CD4-positive, alpha-beta T cell (primary cell): ENCODE results near the gene COPS3. TPM values are rescaled to one million over a fixed set of nuclear protein-coding genes. Genes with fewer than 3 reads are reported as not detected.

Experiments
- ATAC-seq: fragments of 200-7000 bp; cut with Tn5 transposase; one replicate; pipeline ENCODE4 v1.10.0; 2022; ENCODE audit warnings: mild to moderate bottlenecking; ENCODE audit not compliant: poor library complexity
- CTCF ChIA-PET: fragments of 350-600 bp; sonication (Branson Sonifier 250); formaldehyde crosslinking; loops from one replicate; lab custom pipeline; 2021; ENCODE audit warnings: antibody characterized with exemption, inconsistent platforms; lab: Charles Lee
- POLR2A ChIA-PET: fragments of 350-600 bp; sonication (Branson Sonifier 250); formaldehyde crosslinking; loops from one replicate; lab custom pipeline; 2021; ENCODE audit warnings: antibody characterized with exemption, inconsistent platforms; lab: Charles Lee
- DNase-seq, 14 experiments: peaks; one replicate each; pipeline ENCODE4 v3.0.0-alpha.2; 2013 to 2020; ENCODE audit warnings: mixed read lengths in 2 of 14
- H3K27ac ChIP-seq, 2 donors: one replicate each; pipeline versions ENCODE4 v1.5.1 to v1.7.0; 2013; ENCODE audit warnings: low read length in 2 of 2, low read depth in 1 of 2, mild to moderate bottlenecking in 1 of 2
- H3K27me3 ChIP-seq, 2 experiments: 1 replicate in 1 of 2; 2 replicates in 1 of 2; pipeline versions ENCODE4 v1.6.1 to v1.7.0; 2013; ENCODE audit warnings: low read length in 2 of 2, control low read depth in 1 of 2, mild to moderate bottlenecking in 1 of 2, moderate library complexity in 1 of 2; ENCODE audit not compliant: insufficient read depth in 2 of 2, control insufficient read depth in 1 of 2
- H3K36me3 ChIP-seq: one replicate; pipeline ENCODE4 v1.6.1; 2013; ENCODE audit warnings: low read length, control low read depth; ENCODE audit not compliant: insufficient read depth
- H3K4me1 ChIP-seq: one replicate; pipeline ENCODE4 v1.6.1; 2013; ENCODE audit warnings: low read length, control low read depth; ENCODE audit not compliant: insufficient read depth
- H3K4me3 ChIP-seq: one replicate; pipeline ENCODE4 v1.5.1; 2013; ENCODE audit warnings: mild to moderate bottlenecking, low read length, moderate library complexity
- H3K9me3 ChIP-seq, 2 experiments: 1 replicate in 1 of 2; 2 replicates in 1 of 2; pipeline versions ENCODE4 v1.6.1 to v1.7.0; 2013; ENCODE audit warnings: low read length in 2 of 2, mild to moderate bottlenecking in 2 of 2, control low read depth in 1 of 2, moderate library complexity in 1 of 2; ENCODE audit not compliant: control insufficient read depth in 1 of 2, insufficient read depth in 1 of 2
- H3K27ac Mint-ChIP-seq: one replicate; pipeline ENCODE4 v1.8.0; 2020; ENCODE audit warnings: mixed read lengths
- H3K27me3 Mint-ChIP-seq: one replicate; pipeline ENCODE4 v1.8.0; 2021; ENCODE audit warnings: mixed read lengths
- H3K36me3 Mint-ChIP-seq: one replicate; pipeline ENCODE4 v1.8.0; 2021; ENCODE audit warnings: low read depth, mixed read lengths
- H3K4me1 Mint-ChIP-seq: one replicate; pipeline ENCODE4 v1.8.0; 2021; ENCODE audit warnings: low read depth, mixed read lengths
- H3K4me3 Mint-ChIP-seq: one replicate; pipeline ENCODE4 v1.8.0; 2020; ENCODE audit warnings: mild to moderate bottlenecking, mixed read lengths
- H3K9me3 Mint-ChIP-seq: one replicate; pipeline ENCODE4 v1.8.0; 2020; ENCODE audit warnings: mixed read lengths
- intact Hi-C, 2 experiments: fragments of 100-400 bp; cut with DNase I in 1 of 2; cut with micrococcal nuclease in 1 of 2; formaldehyde crosslinking; loops; one replicate each; pipeline versions ENCODE4 v1.15.1 to v1.9.0; 2023 to 2025; cut with DNase I, micrococcal nuclease
- total RNA-seq, 174 experiments: library from RNA in 2 of 174; stranded (reverse) in 2 of 174; gene quantifications; one replicate each; pipeline ENCODE4 v1.2.3 and lab custom pipeline; 2021 to 2026
- TF ChIP-seq, protein P1 (sequence below): fragments of 200-600 bp; IDR thresholded peaks from one replicate; pipeline ENCODE4 v1.8.0; 2022; ENCODE audit warnings: antibody characterized with exemption, mild to moderate bottlenecking

COPS3 gene
- total RNA-seq, 2 experiments from 2014 or later, result 73.1 to 75.0 TPM

DNA sequence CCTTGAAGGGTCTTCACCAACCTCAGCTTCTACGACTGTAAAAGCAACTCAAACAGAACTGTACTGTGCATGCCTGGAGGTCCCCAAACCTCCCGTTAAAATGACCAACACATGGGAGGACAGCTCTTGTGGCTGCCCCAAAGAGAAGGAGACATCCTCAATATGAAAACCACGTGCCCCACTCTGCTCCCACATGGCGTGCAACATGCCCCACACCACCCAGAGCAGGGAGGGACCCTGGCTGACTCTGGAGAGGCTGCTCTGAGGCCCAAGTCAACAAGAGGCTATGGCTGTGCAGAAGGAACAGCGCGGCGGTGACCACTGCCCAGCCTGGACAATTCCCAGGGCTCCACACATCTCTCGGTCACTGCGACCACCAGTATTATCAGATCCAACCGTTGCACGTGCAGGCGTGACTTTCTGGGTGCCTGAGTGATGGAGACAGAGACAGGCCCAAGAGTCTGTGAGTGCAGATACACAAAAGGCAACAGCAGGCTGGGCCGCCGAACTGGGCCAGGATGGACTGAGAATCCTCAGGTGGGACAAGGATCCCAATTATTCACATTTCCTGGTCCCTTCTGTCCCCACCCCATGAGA, 76.3 kb downstream of the COPS3 start:
- Histone ChIP-seq H3K27ac (peak overlapping the region; percentile 41 to 53), H3K4me3 (peak overlapping the region; percentile 84), H3K9me3 (peaks cover 0 to 5% of the 10 kb centered on the region in 2 experiments), H3K27me3 (no peaks in the 10 kb centered on the region), H3K4me1 (peaks cover 34% of the 10 kb centered on the region), H3K36me3 (peaks cover 24% of the 10 kb centered on the region)
- CTCF ChIA-PET, result no interaction called here
- intact Hi-C loops, result loop anchor here (1.0 to 10.0 kb wide), 4 partner anchors 22 to 52 kb away; no protein-coding TSS in a partner anchor
- H3K27me3 Mint-ChIP-seq, result no peaks in the 10 kb centered on the region
- peak overlapping the region; percentile 92 for H3K27ac Mint-ChIP-seq
- TF ChIP-seq, protein P1, sequence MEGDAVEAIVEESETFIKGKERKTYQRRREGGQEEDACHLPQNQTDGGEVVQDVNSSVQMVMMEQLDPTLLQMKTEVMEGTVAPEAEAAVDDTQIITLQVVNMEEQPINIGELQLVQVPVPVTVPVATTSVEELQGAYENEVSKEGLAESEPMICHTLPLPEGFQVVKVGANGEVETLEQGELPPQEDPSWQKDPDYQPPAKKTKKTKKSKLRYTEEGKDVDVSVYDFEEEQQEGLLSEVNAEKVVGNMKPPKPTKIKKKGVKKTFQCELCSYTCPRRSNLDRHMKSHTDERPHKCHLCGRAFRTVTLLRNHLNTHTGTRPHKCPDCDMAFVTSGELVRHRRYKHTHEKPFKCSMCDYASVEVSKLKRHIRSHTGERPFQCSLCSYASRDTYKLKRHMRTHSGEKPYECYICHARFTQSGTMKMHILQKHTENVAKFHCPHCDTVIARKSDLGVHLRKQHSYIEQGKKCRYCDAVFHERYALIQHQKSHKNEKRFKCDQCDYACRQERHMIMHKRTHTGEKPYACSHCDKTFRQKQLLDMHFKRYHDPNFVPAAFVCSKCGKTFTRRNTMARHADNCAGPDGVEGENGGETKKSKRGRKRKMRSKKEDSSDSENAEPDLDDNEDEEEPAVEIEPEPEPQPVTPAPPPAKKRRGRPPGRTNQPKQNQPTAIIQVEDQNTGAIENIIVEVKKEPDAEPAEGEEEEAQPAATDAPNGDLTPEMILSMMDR, result no peak
- DNase-seq, result no peak
- POLR2A ChIA-PET, result interaction anchor here (0.9 to 3.4 kb wide), 5 partner anchors 10 to 36 kb away, joined by 3 to 17 read pairs (median 4); no protein-coding TSS in a partner anchor
- H3K4me1 Mint-ChIP-seq, result peaks cover 29% of the 10 kb centered on the region
- no peaks in the 10 kb centered on the region for H3K9me3 Mint-ChIP-seq
- peak overlapping the region; percentile 93 for H3K4me3 Mint-ChIP-seq
- H3K36me3 Mint-ChIP-seq, result peaks cover 40% of the 10 kb centered on the region
- no peak for ATAC-seq

DNA sequence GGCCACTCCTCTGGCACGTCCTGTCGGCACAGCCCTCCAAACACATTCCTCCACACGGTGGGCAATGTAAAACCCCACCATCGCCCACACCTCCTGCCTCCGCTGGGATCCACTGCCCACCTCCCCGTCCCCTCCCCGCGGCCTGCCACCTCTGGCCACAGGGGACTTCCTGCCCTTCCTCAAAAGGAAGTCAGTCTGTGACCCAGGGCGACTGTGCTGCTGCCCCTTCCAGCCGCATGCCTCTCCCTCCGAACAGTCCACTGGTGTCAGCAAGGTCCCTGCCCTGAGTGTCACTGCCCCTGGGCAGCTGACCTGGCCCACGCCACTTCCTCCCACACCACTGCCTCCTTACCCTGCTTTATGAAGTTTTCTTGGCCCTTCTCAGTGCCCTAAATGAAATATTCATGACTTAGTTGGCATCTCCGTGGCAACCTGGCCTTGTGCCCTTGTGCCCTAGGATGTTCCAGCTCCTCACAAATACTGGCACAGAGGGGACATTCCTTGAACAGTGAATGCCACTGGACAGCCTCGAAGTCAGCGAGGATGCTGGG, 76.9 kb downstream of the COPS3 start:
- Histone ChIP-seq H3K27ac (peak overlapping the region; percentile 15 to 41), H3K9me3 (peaks cover 0 to 5% of the 10 kb centered on the region in 2 experiments), H3K27me3 (no peaks in the 10 kb centered on the region), H3K4me3 (peak overlapping the region; percentile 84), H3K4me1 (peaks cover 34% of the 10 kb centered on the region), H3K36me3 (peaks cover 24% of the 10 kb centered on the region)
- POLR2A ChIA-PET, result interaction anchor here (0.6 to 1.2 kb wide), 3 partner anchors 9 to 24 kb away, joined by 3 to 4 read pairs (median 3); no protein-coding TSS in a partner anchor
- peak overlapping the region; percentile 93 for H3K4me3 Mint-ChIP-seq
- peaks cover 40% of the 10 kb centered on the region for H3K36me3 Mint-ChIP-seq
- H3K9me3 Mint-ChIP-seq, result no peaks in the 10 kb centered on the region
- H3K4me1 Mint-ChIP-seq, result peaks cover 29% of the 10 kb centered on the region
- TF ChIP-seq, protein P1, result no peak
- ATAC-seq (no peak), DNase-seq (peak in 1 of 14 experiments; percentile 19)
- H3K27me3 Mint-ChIP-seq, result no peaks in the 10 kb centered on the region
- H3K27ac Mint-ChIP-seq, result peak overlapping the region; percentile 92
- intact Hi-C loops, result loop anchor here (2.0 to 10.0 kb wide), 2 partner anchors 21 to 49 kb away; no protein-coding TSS in a partner anchor
- CTCF ChIA-PET, result no interaction called here

DNA sequence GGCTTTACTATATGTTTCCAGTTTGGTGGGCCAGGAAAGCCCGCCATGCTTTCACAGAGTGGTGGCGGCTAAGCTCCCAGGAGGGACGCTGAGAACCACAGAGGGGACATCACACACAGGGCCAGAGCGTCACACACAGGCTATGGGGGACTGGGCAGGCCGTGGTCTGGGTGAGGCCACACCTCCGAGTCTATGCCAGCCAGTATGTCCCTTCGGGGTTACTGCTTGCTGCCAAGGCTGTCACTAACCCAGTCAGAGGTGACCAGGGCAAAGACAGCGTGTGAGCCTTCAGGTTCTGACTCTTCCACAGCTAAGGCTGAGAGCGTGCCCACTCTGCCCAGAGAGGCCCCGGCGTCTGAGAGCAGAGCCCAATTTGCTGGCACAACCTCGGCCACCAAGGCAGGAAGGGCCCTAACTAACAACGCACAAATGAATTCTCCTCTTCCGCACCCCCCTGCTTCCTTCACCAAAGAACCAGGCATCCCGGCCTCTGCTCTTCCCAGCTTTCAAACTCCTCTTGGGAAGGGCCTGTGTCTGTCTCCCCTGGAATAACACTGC, 77.8 kb downstream of the COPS3 start:
- H3K4me1 Mint-ChIP-seq, result peaks cover 29% of the 10 kb centered on the region
- CTCF ChIA-PET, result no interaction called here
- intact Hi-C loops, result loop anchor here in 1 of 2 experiments (10.0 kb wide), 1 partner anchor 48 kb away; no protein-coding TSS in a partner anchor

More for the DNA sequence above, 77.8 kb downstream of the COPS3 start:
- Histone ChIP-seq H3K4me3 (no peak overlapping the region), H3K36me3 (peaks cover 24% of the 10 kb centered on the region), H3K9me3 (peaks cover 0 to 5% of the 10 kb centered on the region in 2 experiments), H3K27ac (no peak overlapping the region), H3K27me3 (no peaks in the 10 kb centered on the region), H3K4me1 (peaks cover 34% of the 10 kb centered on the region)
- ATAC-seq (no peak), DNase-seq (no peak)
- peak overlapping the region; percentile 58 for H3K4me3 Mint-ChIP-seq
- H3K9me3 Mint-ChIP-seq, result no peaks in the 10 kb centered on the region
- TF ChIP-seq, protein P1, result no peak
- H3K36me3 Mint-ChIP-seq, result peaks cover 40% of the 10 kb centered on the region
- no peak overlapping the region for H3K27ac Mint-ChIP-seq
- no peaks in the 10 kb centered on the region for H3K27me3 Mint-ChIP-seq
- POLR2A ChIA-PET, result no interaction called here
